Thyroid gland (tissue), 4 donors: ENCODE results near the gene NDUFAF4. TPM values are rescaled to one million over a fixed set of nuclear protein-coding genes. Genes with fewer than 3 reads are reported as not detected.

Experiments used
- DNase-seq, 2 donors: peaks; one replicate each; pipeline ENCODE4 v3.0.0-alpha.2; 2019
- H3K27ac ChIP-seq, 3 donors: fragments of 200-600 bp; sonication (generic); 1 replicate in 2 of 3; 2 replicates in 1 of 3; pipeline ENCODE4 v1.5.1; 2016 to 2019; ENCODE audit warnings: mild to moderate bottlenecking in 1 of 3, moderate library complexity in 1 of 3
- H3K27me3 ChIP-seq: fragments of 200-600 bp; sonication (generic); one replicate; pipeline ENCODE4 v1.5.1; 2019
- H3K36me3 ChIP-seq, 2 donors: fragments of 200-600 bp; sonication (generic); one replicate each; pipeline ENCODE4 v1.5.1; 2016 to 2019
- H3K4me1 ChIP-seq, 2 donors: fragments of 200-600 bp; sonication (generic); one replicate each; pipeline ENCODE4 v1.5.1; 2017 to 2019
- H3K4me3 ChIP-seq, 3 donors: fragments of 200-600 bp; sonication (generic); replicated peaks in 1 of 3; 1 replicate in 2 of 3; 2 replicates in 1 of 3; pipeline ENCODE4 v1.5.1; 2016; ENCODE audit warnings: mild to moderate bottlenecking in 1 of 3
- H3K9me3 ChIP-seq: fragments of 200-600 bp; sonication (generic); one replicate; pipeline ENCODE4 v1.5.1; 2017
- POLR2A ChIP-seq, 2 donors: fragments of 450-650 bp; IDR thresholded peaks; one replicate each; pipeline ENCODE4 v1.6.1; 2017; ENCODE audit warnings: antibody characterized with exemption in 2 of 2, mild to moderate bottlenecking in 2 of 2, moderate library complexity in 1 of 2
- WGBS, 2 donors: methylation state at CpG; one replicate each; pipeline ENCODE4 v1.1.5; 2017; 5-methylcytosine and 5-hydroxymethylcytosine counted together
- intact Hi-C: fragments of 100-400 bp; cut with DNase I; formaldehyde crosslinking; loops from one replicate; pipeline ENCODE4 v1.15.1; 2023
- total RNA-seq, 4 donors: library from RNA; depleted of rRNA; stranded (reverse); fragments of >200 nt; gene quantifications; one replicate each; pipeline ENCODE4 v1.2.3, GENCODE V29; 2016
- TF ChIP-seq, protein P1 (sequence below), 6 experiments: fragments of 200-600 bp in 3 of 6; fragments of 450-650 bp in 3 of 6; sonication (generic) in 3 of 6; IDR thresholded peaks; one replicate each; pipeline ENCODE4 v1.5.1; 2016 to 2019; ENCODE audit warnings: antibody characterized with exemption in 6 of 6, mild to moderate bottlenecking in 2 of 6, inconsistent platforms in 1 of 6, moderate library complexity in 1 of 6

The NDUFAF4 gene
- total RNA-seq, 4 donors from 2014 or later = 17.1 to 34.8 (median 29.2) TPM

DNA sequence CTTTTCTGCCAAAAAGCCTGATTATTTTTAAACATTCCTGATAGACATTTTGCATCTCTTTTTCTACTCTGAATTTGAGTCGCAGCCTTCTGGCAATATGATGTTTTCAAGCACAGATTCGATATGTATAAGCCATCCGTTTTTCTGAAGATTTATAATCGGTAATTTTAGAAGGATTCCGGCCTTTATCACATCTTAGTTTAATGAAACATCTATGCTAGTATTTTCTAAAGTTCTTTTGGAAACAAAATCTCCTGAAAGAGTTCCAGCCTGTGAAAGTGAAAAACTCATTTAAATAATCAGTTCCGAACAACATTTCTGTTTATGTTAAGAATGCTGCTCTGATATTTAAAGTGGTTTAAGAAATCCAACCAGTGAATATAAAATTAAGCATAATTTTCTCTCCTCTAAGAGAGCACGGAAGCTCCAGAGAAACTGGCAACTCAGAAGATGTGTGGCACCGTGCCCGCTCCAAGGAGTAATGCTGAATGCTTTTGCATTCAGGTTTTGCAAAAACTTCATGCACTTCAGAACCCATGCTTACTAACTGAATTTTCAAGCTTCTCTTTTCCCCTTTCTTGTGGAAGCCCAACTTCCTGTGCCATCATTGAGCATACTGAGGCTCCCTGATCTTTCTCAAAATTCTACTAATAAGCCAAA lies 20.7 kb downstream of the NDUFAF4 start:
- H3K27me3 ChIP-seq = no peaks in the 10 kb centered on the region
- WGBS, 2 donors = 87 to 92% methylated on average over 9 of the region's 9 CpGs
- H3K36me3 ChIP-seq = no peaks in the 10 kb centered on the region
- H3K9me3 ChIP-seq = no peaks in the 10 kb centered on the region
- intact Hi-C loops = no loop called here
- H3K4me1 ChIP-seq = no peaks in the 10 kb centered on the region
- H3K4me3 ChIP-seq = no peak overlapping the region
- no peak overlapping the region for H3K27ac ChIP-seq
- TF ChIP-seq, protein P1, sequence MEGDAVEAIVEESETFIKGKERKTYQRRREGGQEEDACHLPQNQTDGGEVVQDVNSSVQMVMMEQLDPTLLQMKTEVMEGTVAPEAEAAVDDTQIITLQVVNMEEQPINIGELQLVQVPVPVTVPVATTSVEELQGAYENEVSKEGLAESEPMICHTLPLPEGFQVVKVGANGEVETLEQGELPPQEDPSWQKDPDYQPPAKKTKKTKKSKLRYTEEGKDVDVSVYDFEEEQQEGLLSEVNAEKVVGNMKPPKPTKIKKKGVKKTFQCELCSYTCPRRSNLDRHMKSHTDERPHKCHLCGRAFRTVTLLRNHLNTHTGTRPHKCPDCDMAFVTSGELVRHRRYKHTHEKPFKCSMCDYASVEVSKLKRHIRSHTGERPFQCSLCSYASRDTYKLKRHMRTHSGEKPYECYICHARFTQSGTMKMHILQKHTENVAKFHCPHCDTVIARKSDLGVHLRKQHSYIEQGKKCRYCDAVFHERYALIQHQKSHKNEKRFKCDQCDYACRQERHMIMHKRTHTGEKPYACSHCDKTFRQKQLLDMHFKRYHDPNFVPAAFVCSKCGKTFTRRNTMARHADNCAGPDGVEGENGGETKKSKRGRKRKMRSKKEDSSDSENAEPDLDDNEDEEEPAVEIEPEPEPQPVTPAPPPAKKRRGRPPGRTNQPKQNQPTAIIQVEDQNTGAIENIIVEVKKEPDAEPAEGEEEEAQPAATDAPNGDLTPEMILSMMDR (IDR thresholded peaks at IDR 0.05) = no peak
- no peak for TF ChIP-seq POLR2A (IDR thresholded peaks at IDR 0.05)
- no peak for DNase-seq

DNA sequence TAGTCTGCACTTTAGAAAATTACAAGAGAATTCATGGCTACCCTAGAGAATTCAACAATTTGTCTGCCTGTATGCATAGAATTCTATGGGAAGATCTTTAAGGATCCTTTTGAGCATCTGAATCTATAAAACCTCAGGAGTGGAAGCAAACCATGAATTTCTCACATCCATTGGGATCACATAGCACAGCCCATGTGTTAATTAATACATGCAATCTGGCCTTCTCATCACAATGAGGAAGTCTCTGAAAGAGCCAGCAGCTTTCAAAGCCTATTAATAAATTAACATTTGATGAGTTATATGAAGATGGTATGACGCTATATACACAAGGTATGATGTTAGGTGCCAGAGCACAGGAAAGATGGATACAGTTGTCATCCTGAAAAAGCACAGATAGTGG lies 24.7 kb downstream of the NDUFAF4 start:
- H3K9me3 ChIP-seq = no peaks in the 10 kb centered on the region
- H3K27me3 ChIP-seq = no peaks in the 10 kb centered on the region
- no peak for DNase-seq
- no peak for TF ChIP-seq POLR2A (IDR thresholded peaks at IDR 0.05)
- TF ChIP-seq, protein P1 (IDR thresholded peaks at IDR 0.05) = no peak
- no peaks in the 10 kb centered on the region for H3K36me3 ChIP-seq
- H3K4me1 ChIP-seq = no peaks in the 10 kb centered on the region
- H3K4me3 ChIP-seq = no peak overlapping the region
- intact Hi-C loops = no loop called here
- WGBS, 2 donors = 81 to 93% methylated on average over 1 of the region's 1 CpG
- no peak overlapping the region for H3K27ac ChIP-seq

DNA sequence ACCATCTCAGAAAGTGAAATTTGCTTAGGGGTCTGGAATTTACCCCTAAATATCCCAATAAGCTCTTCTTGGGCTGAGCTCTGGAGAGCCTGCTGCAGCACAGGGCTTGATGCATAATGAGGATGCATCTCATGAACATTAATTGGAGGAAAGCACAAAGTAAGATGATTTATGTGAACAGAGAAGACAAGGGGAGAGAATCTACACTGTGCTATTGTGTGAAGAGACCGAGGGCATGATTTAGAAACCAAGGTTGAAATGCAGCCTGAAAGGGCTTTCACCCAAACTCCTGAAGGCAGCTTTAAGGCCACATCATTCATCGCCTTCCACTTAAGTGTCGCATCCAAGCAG lies 32.7 kb downstream of the NDUFAF4 start:
- H3K27me3 ChIP-seq = no peaks in the 10 kb centered on the region
- no peak for DNase-seq
- H3K27ac ChIP-seq = no peak overlapping the region
- WGBS, 2 donors = 88 to 92% methylated on average over 3 of the region's 3 CpGs
- H3K4me3 ChIP-seq = no peak overlapping the region
- no peaks in the 10 kb centered on the region for H3K9me3 ChIP-seq
- no peaks in the 10 kb centered on the region for H3K4me1 ChIP-seq
- intact Hi-C loops = no loop called here
- no peak for TF ChIP-seq POLR2A (IDR thresholded peaks at IDR 0.05)
- TF ChIP-seq, protein P1 (IDR thresholded peaks at IDR 0.05) = no peak
- no peaks in the 10 kb centered on the region for H3K36me3 ChIP-seq

DNA sequence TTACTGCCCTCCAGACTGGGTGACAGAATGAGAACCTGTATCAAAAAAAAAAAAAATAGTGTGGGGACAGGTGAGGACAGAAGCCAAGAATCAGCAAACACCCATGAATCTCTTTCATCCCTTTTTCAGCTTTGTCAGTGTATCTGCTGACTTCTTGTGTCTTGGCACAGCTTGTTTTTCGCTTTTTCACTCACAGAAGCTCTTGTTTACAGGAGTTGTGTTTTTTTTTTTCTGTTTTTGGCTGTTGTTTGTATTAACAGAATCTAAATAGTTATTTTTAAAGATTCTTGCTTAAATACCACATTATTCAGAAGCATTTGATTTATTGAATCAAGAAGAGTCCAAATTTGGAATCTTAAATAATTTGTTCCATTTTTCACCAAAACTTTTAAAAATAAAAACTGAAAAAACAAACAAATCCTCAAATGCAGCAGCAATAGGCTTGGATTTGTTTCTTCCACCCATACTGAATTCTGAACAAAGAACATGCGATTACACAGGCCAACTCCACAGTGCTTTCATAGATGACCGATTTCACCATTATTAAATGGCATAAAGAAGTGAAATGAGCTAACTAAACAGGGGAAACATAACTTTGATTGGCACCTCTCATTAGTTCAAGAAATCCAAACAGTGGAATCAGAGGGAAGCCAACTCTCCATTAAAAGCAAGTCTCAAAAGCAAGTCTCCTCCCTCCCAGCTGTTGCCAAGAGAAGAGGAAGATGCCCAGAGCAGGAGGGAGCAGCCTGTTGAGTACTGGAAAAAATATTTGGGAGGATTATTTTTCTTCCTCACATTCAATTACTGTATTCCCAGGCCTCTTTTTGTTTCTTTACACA lies 33.3 kb downstream of the NDUFAF4 start:
- Histone ChIP-seq H3K27me3 (no peaks in the 10 kb centered on the region), H3K27ac (no peak overlapping the region), H3K9me3 (no peaks in the 10 kb centered on the region), H3K4me3 (no peak overlapping the region), H3K4me1 (no peaks in the 10 kb centered on the region), H3K36me3 (no peaks in the 10 kb centered on the region)
- TF ChIP-seq POLR2A (IDR thresholded peaks at IDR 0.05) = no peak
- TF ChIP-seq, protein P1 (IDR thresholded peaks at IDR 0.05) = no peak
- no peak for DNase-seq
- intact Hi-C loops = no loop called here
- 58 to 69% methylated on average over 3 of the region's 3 CpGs for WGBS, 2 donors

DNA sequence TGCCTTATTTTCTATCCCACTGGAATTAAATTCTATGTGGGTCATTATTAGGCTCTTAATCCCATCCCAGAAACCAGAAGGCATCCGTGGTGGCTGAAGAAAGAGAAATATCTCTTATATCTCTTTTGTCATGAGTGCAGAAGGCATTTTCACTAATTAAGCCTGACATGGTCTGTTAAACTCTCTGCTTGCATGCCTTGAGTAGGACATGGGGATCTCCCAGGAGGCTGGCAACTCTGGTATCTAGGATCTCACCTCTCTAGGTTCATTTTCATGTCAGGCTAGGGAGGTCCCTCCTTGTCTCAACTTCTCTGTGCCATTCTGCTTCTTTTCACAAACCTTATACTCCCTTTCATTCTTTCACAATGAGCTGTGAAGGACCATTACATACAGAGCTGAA lies 35.1 kb downstream of the NDUFAF4 start:
- no peaks in the 10 kb centered on the region for H3K27me3 ChIP-seq
- no peaks in the 10 kb centered on the region for H3K9me3 ChIP-seq
- H3K36me3 ChIP-seq = no peaks in the 10 kb centered on the region
- intact Hi-C loops = no loop called here
- no peaks in the 10 kb centered on the region for H3K4me1 ChIP-seq
- no peak overlapping the region for H3K27ac ChIP-seq
- TF ChIP-seq POLR2A (IDR thresholded peaks at IDR 0.05) = no peak
- TF ChIP-seq, protein P1 (IDR thresholded peaks at IDR 0.05) = no peak
- 38 to 47% methylated on average over 1 of the region's 1 CpG for WGBS, 2 donors
- no peak overlapping the region for H3K4me3 ChIP-seq
- no peak for DNase-seq
